WTC11 (cell line): ENCODE results near the gene CLEC16A. TPM values are rescaled to one million over a fixed set of nuclear protein-coding genes. Genes with fewer than 3 reads are reported as not detected.

Source experiments
- ATAC-seq: fragments of 200-7000 bp; cut with Tn5 transposase; 2 replicates; pipeline ENCODE4 v1.10.0; 2021; ENCODE audit warnings: mild to moderate bottlenecking, moderate library complexity
- CTCF ChIA-PET: fragments of 300-600 bp; sonication (Branson Sonifier 250); formaldehyde crosslinking; loops from one replicate; lab custom pipeline; 2021; ENCODE audit warnings: antibody characterized with exemption; lab: Charles Lee
- POLR2A ChIA-PET: fragments of 350-600 bp; sonication (Branson Sonifier 250); formaldehyde crosslinking; loops from one replicate; lab custom pipeline; 2021; ENCODE audit warnings: antibody characterized with exemption; lab: Charles Lee
- DNase-seq: peaks from one replicate; pipeline ENCODE4 v3.0.0; 2021; ENCODE audit warnings: low spot score
- H3K27ac Mint-ChIP-seq: 2 replicates; pipeline ENCODE4 v1.8.0; 2021; ENCODE audit warnings: mixed read lengths
- H3K27me3 Mint-ChIP-seq: 2 replicates; pipeline ENCODE4 v1.8.0; 2021; ENCODE audit warnings: low read depth, mild to moderate bottlenecking, moderate library complexity, mixed read lengths
- H3K36me3 Mint-ChIP-seq: 2 replicates; pipeline ENCODE4 v1.8.0; 2021; ENCODE audit warnings: mixed read lengths
- H3K4me1 Mint-ChIP-seq: 2 replicates; pipeline ENCODE4 v1.8.0; 2022; ENCODE audit warnings: mixed read lengths
- H3K4me3 Mint-ChIP-seq: 2 replicates; pipeline ENCODE4 v1.8.0; 2021; ENCODE audit warnings: mild to moderate bottlenecking, moderate library complexity, mixed read lengths
- H3K9me3 Mint-ChIP-seq: 2 replicates; pipeline ENCODE4 v1.8.0; 2021; ENCODE audit warnings: mixed read lengths
- AFF4 ChIP-seq: sonication (generic); formaldehyde crosslinking; IDR thresholded peaks from 2 replicates; pipeline ENCODE4 v1.8.1; 2023; ENCODE audit warnings: mild to moderate bottlenecking, missing genetic modification reagents, borderline replicate concordance
- ATF3 ChIP-seq: sonication (generic); formaldehyde crosslinking; conservative IDR thresholded peaks from 2 replicates; pipeline ENCODE4 v1.8.1; 2022; ENCODE audit warnings: mild to moderate bottlenecking, missing genetic modification reagents
- ESRRA ChIP-seq: sonication (generic); formaldehyde crosslinking; IDR thresholded peaks from 2 replicates; pipeline ENCODE4 v1.8.1; 2022; ENCODE audit warnings: mild to moderate bottlenecking, missing genetic modification reagents, borderline replicate concordance
- FOXP1 ChIP-seq: sonication (generic); formaldehyde crosslinking; IDR thresholded peaks from 2 replicates; pipeline ENCODE4 v1.8.0; 2022; ENCODE audit warnings: missing genetic modification reagents, mild to moderate bottlenecking, moderate library complexity, borderline replicate concordance
- HMGA2 ChIP-seq: fragments of 250-450 bp; sonication (Bioruptor Pico); IDR thresholded peaks from 2 replicates; pipeline ENCODE4 v1.4.0; 2021; ENCODE audit warnings: mild to moderate bottlenecking, moderate library complexity
- IRF1 ChIP-seq: sonication (generic); formaldehyde crosslinking; IDR thresholded peaks from 2 replicates; pipeline ENCODE4 v1.8.0; 2023; ENCODE audit warnings: missing genetic modification reagents
- MXD4 ChIP-seq: fragments of 250-450 bp; sonication (Bioruptor Pico); IDR thresholded peaks from 2 replicates; pipeline ENCODE4 v1.8.0; 2021; ENCODE audit warnings: mild to moderate bottlenecking, moderate library complexity, borderline replicate concordance
- NFATC4 ChIP-seq: fragments of 250-450 bp; sonication (Bioruptor Pico); IDR thresholded peaks from 2 replicates; pipeline ENCODE4 v1.9.0; 2021; ENCODE audit warnings: mild to moderate bottlenecking
- NFE2L1 ChIP-seq: sonication (generic); formaldehyde crosslinking; IDR thresholded peaks from 2 replicates; pipeline ENCODE4 v1.8.1; 2023; ENCODE audit warnings: missing genetic modification reagents
- NFYB ChIP-seq: sonication (generic); formaldehyde crosslinking; conservative IDR thresholded peaks from 2 replicates; pipeline ENCODE4 v1.8.0; 2022; ENCODE audit warnings: low read depth, missing genetic modification reagents
- NR1H2 ChIP-seq: sonication (generic); formaldehyde crosslinking; IDR thresholded peaks from 2 replicates; pipeline ENCODE4 v1.9.0; 2021; ENCODE audit warnings: mild to moderate bottlenecking, moderate library complexity, missing genetic modification reagents
- SMAD4 ChIP-seq: sonication (generic); formaldehyde crosslinking; IDR thresholded peaks from 2 replicates; pipeline ENCODE4 v1.8.0; 2022; ENCODE audit warnings: mild to moderate bottlenecking, missing genetic modification reagents
- SOX15 ChIP-seq: fragments of 250-450 bp; sonication (Bioruptor Pico); IDR thresholded peaks from 2 replicates; pipeline ENCODE4 v1.9.0; 2021; ENCODE audit warnings: mild to moderate bottlenecking
- SP1 ChIP-seq: sonication (generic); formaldehyde crosslinking; conservative IDR thresholded peaks from 2 replicates; pipeline ENCODE4 v1.8.1; 2022; ENCODE audit warnings: missing genetic modification reagents
- TCF7 ChIP-seq: sonication (generic); formaldehyde crosslinking; IDR thresholded peaks from 2 replicates; pipeline ENCODE4 v1.8.0; 2022; ENCODE audit warnings: mild to moderate bottlenecking, low read depth, missing genetic modification reagents, moderate library complexity
- ZBTB43 ChIP-seq: sonication (generic); formaldehyde crosslinking; IDR thresholded peaks from 2 replicates; pipeline ENCODE4 v1.8.1; 2023; ENCODE audit warnings: mild to moderate bottlenecking, missing genetic modification reagents
- ZMAT4 ChIP-seq: fragments of 250-450 bp; sonication (Bioruptor Pico); IDR thresholded peaks from 2 replicates; pipeline ENCODE4 v1.9.0; 2021; ENCODE audit warnings: mild to moderate bottlenecking
- ZNF121 ChIP-seq: sonication (generic); formaldehyde crosslinking; IDR thresholded peaks from 2 replicates; pipeline ENCODE4 v1.8.0; 2023; ENCODE audit warnings: missing genetic modification reagents
- ZNF138 ChIP-seq: sonication (generic); formaldehyde crosslinking; conservative IDR thresholded peaks from 2 replicates; pipeline ENCODE4 v1.8.1; 2022; ENCODE audit warnings: mild to moderate bottlenecking, moderate library complexity, missing genetic modification reagents
- ZNF416 ChIP-seq: fragments of 250-450 bp; sonication (Bioruptor Pico); IDR thresholded peaks from 2 replicates; pipeline ENCODE4 v1.9.0; 2021; ENCODE audit warnings: mild to moderate bottlenecking, inconsistent platforms
- ZNF512 ChIP-seq: sonication (generic); formaldehyde crosslinking; IDR thresholded peaks from 2 replicates; pipeline ENCODE4 v1.8.1; 2022; ENCODE audit warnings: missing genetic modification reagents, borderline replicate concordance
- total RNA-seq: library from RNA; stranded (reverse); gene quantifications from 3 replicates; pipeline ENCODE4 v1.2.3, GENCODE V29; 2021

The CLEC16A gene
- total RNA-seq, 1 experiment from 2014 or later = 14.4 TPM

GRCh38 chr16:11144122-11144521, 199.8 kb downstream of the CLEC16A start:
- H3K4me3 Mint-ChIP-seq = no peak overlapping the region
- H3K9me3 Mint-ChIP-seq = no peaks in the 10 kb centered on the region
- H3K27me3 Mint-ChIP-seq = no peaks in the 10 kb centered on the region
- CTCF ChIA-PET = interaction anchor here (0.9 to 1.8 kb wide), 2 partner anchors 111 to 173 kb away, joined by 3 to 5 read pairs; partner anchors contain the start of gene SOCS1
- ATAC-seq (no peak), DNase-seq (no peak)
- H3K36me3 Mint-ChIP-seq = no peaks in the 10 kb centered on the region
- no peak overlapping the region for H3K27ac Mint-ChIP-seq
- POLR2A ChIA-PET = no interaction called here
- H3K4me1 Mint-ChIP-seq = peaks cover 21% of the 10 kb centered on the region
- TF ChIP-seq ZNF138 (CRISPR knock-in tag) (no peak), SMAD4 (CRISPR knock-in tag) (no peak), ZMAT4 (CRISPR knock-in tag) (no peak), ZNF416 (CRISPR knock-in tag) (no peak), ESRRA (no peak), NFYB (CRISPR knock-in tag) (no peak), AFF4 (CRISPR knock-in tag) (no peak), ZNF121 (CRISPR knock-in tag) (no peak), IRF1 (CRISPR knock-in tag) (no peak), SOX15 (CRISPR knock-in tag) (no peak), SP1 (CRISPR knock-in tag) (no peak), HMGA2 (no peak), NFE2L1 (CRISPR knock-in tag) (no peak), ZNF512 (CRISPR knock-in tag) (no peak), ZBTB43 (no peak), ATF3 (CRISPR knock-in tag) (no peak), MXD4 (no peak)

- CTCF ChIA-PET = interaction anchor here (0.8 to 1.8 kb wide), 2 partner anchors 110 to 226 kb away, joined by 3 to 5 read pairs; partner anchors contain the start of gene SOCS1
- H3K36me3 Mint-ChIP-seq = peaks cover 2% of the 10 kb centered on the region; the same call in 1 of the 2 replicates
- ATAC-seq = no peak
Observed at GRCh38 chr16:11145173-11145818, 200.9 kb downstream of the CLEC16A start.

More at GRCh38 chr16:11145173-11145818, 200.9 kb downstream of the CLEC16A start:
- POLR2A ChIA-PET = no interaction called here
- H3K4me1 Mint-ChIP-seq = peaks cover 9% of the 10 kb centered on the region
- H3K27me3 Mint-ChIP-seq = no peaks in the 10 kb centered on the region
- no peak overlapping the region for H3K27ac Mint-ChIP-seq
- TF ChIP-seq TCF7 (no peak), NR1H2 (CRISPR knock-in tag) (no peak), NFATC4 (CRISPR knock-in tag) (no peak), FOXP1 (no peak)
- no peak for DNase-seq
- H3K4me3 Mint-ChIP-seq = no peak overlapping the region
- H3K9me3 Mint-ChIP-seq = peaks cover 2% of the 10 kb centered on the region
